Suprapubic skin (tissue), 4 donors: ENCODE results near the gene HCN2. TPM values are rescaled to one million over a fixed set of nuclear protein-coding genes. Genes with fewer than 3 reads are reported as not detected.

Experiments
- DNase-seq, 2 donors: peaks; one replicate each; pipeline ENCODE4 v3.0.0-alpha.2; 2019; ENCODE audit warnings: low spot score in 2 of 2
- H3K27ac ChIP-seq: fragments of 200-600 bp; sonication (generic); one replicate; pipeline ENCODE4 v1.5.1; 2019
- H3K27me3 ChIP-seq: fragments of 200-600 bp; sonication (generic); one replicate; pipeline ENCODE4 v1.5.1; 2019
- H3K36me3 ChIP-seq: fragments of 200-600 bp; sonication (generic); one replicate; pipeline ENCODE4 v1.5.1; 2019
- H3K4me1 ChIP-seq: fragments of 200-600 bp; sonication (generic); one replicate; pipeline ENCODE4 v1.5.1; 2019
- H3K4me3 ChIP-seq: fragments of 200-600 bp; sonication (generic); one replicate; pipeline ENCODE4 v1.5.1; 2019; ENCODE audit warnings: mild to moderate bottlenecking
- H3K9me3 ChIP-seq: fragments of 200-600 bp; sonication (generic); one replicate; pipeline ENCODE4 v1.5.1; 2019
- EP300 ChIP-seq: sonication (generic); formaldehyde crosslinking; IDR thresholded peaks from one replicate; pipeline ENCODE4 v1.6.1; 2017; ENCODE audit warnings: antibody characterized with exemption
- POLR2A ChIP-seq, 2 donors: fragments of 450-650 bp; IDR thresholded peaks; one replicate each; pipeline ENCODE4 v1.6.1; 2017; ENCODE audit warnings: antibody characterized with exemption in 2 of 2, mild to moderate bottlenecking in 2 of 2, moderate library complexity in 2 of 2
- POLR2AphosphoS5 ChIP-seq, 3 donors: sonication (generic); formaldehyde crosslinking; IDR thresholded peaks; one replicate each; pipeline ENCODE4 v1.6.1; 2017; ENCODE audit warnings: antibody characterized with exemption in 3 of 3
- WGBS: methylation state at CpG from one replicate; pipeline ENCODE4 v1.1.5; 2018; 5-methylcytosine and 5-hydroxymethylcytosine counted together
- total RNA-seq, 4 donors: library from RNA; depleted of rRNA; stranded (reverse); fragments of >200 nt; gene quantifications; one replicate each; pipeline ENCODE4 v1.1.0, GENCODE V29; 2016
- TF ChIP-seq, protein P1 (sequence below), 2 donors: fragments of 200-600 bp in 1 of 2; fragments of 450-650 bp in 1 of 2; sonication (generic) in 1 of 2; IDR thresholded peaks; one replicate each; pipeline ENCODE4 v1.5.1; 2016 to 2019; ENCODE audit warnings: antibody characterized with exemption in 2 of 2, mild to moderate bottlenecking in 1 of 2, moderate library complexity in 1 of 2

HCN2 gene
- total RNA-seq, 4 donors from 2014 or later: 0.11 to 1.7 (median 0.81) TPM

GRCh38 chr19:590396-590745, 690 bp downstream of the HCN2 start:
- 0% methylated on average over 2 of the region's 50 CpGs for WGBS
- Histone ChIP-seq H3K4me3 (peak overlapping the region; percentile 41), H3K27ac (no peak overlapping the region), H3K4me1 (peaks cover 35% of the 10 kb centered on the region), H3K9me3 (no peaks in the 10 kb centered on the region), H3K36me3 (no peaks in the 10 kb centered on the region), H3K27me3 (peaks cover 80% of the 10 kb centered on the region)
- TF ChIP-seq, protein P1, sequence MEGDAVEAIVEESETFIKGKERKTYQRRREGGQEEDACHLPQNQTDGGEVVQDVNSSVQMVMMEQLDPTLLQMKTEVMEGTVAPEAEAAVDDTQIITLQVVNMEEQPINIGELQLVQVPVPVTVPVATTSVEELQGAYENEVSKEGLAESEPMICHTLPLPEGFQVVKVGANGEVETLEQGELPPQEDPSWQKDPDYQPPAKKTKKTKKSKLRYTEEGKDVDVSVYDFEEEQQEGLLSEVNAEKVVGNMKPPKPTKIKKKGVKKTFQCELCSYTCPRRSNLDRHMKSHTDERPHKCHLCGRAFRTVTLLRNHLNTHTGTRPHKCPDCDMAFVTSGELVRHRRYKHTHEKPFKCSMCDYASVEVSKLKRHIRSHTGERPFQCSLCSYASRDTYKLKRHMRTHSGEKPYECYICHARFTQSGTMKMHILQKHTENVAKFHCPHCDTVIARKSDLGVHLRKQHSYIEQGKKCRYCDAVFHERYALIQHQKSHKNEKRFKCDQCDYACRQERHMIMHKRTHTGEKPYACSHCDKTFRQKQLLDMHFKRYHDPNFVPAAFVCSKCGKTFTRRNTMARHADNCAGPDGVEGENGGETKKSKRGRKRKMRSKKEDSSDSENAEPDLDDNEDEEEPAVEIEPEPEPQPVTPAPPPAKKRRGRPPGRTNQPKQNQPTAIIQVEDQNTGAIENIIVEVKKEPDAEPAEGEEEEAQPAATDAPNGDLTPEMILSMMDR (IDR thresholded peaks at IDR 0.05): no peak
- no peak for TF ChIP-seq EP300
- TF ChIP-seq POLR2AphosphoS5 (IDR thresholded peaks at IDR 0.05): no peak
- no peak for TF ChIP-seq POLR2A (IDR thresholded peaks at IDR 0.05)
- no peak for DNase-seq

DNA sequence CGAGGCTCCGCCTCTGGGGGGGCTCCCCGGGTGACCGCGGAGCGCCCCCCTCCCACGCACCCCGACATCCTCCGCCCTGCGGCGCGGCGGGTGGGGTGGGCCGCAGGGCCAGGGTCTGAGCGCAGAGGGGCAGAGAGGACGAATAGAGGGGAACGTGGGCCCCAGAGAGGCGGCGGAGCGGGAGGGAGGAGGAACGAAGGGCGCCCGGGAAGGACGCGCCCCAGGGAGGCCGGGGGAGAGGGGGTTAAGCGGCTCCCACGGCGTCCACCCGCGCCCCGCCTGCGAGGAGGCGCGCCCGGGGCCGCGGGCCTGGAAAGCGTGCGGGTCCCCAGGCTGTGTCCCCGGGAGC, 1.0 kb downstream of the HCN2 start:
- H3K27me3 ChIP-seq: peaks cover 80% of the 10 kb centered on the region
- DNase-seq: no peak
- no peaks in the 10 kb centered on the region for H3K36me3 ChIP-seq

GRCh38 chr19:591099-591958, 1.6 kb downstream of the HCN2 start:
- peaks cover 35% of the 10 kb centered on the region for H3K4me1 ChIP-seq
- no peak for TF ChIP-seq EP300
- TF ChIP-seq POLR2A (IDR thresholded peaks at IDR 0.05): no peak
- no peak for TF ChIP-seq POLR2AphosphoS5 (IDR thresholded peaks at IDR 0.05)
- TF ChIP-seq, protein P1 (IDR thresholded peaks at IDR 0.05): no peak
- WGBS: 5% methylated on average over 16 of the region's 75 CpGs
- peak overlapping the region; percentile 41 for H3K4me3 ChIP-seq
- DNase-seq: no peak
- H3K36me3 ChIP-seq: no peaks in the 10 kb centered on the region
- no peak overlapping the region for H3K27ac ChIP-seq
- peaks cover 79% of the 10 kb centered on the region for H3K27me3 ChIP-seq
- no peaks in the 10 kb centered on the region for H3K9me3 ChIP-seq

More for the DNA sequence above, 1.0 kb downstream of the HCN2 start:
- Histone ChIP-seq H3K4me3 (peak overlapping the region; percentile 41), H3K4me1 (peaks cover 35% of the 10 kb centered on the region), H3K27ac (no peak overlapping the region), H3K9me3 (no peaks in the 10 kb centered on the region)
- TF ChIP-seq POLR2A (IDR thresholded peaks at IDR 0.05) (no peak), EP300 (no peak), POLR2AphosphoS5 (IDR thresholded peaks at IDR 0.05) (no peak)
- TF ChIP-seq, protein P1 (IDR thresholded peaks at IDR 0.05): no peak
- WGBS: 0% methylated on average over 12 of the region's 41 CpGs

DNA sequence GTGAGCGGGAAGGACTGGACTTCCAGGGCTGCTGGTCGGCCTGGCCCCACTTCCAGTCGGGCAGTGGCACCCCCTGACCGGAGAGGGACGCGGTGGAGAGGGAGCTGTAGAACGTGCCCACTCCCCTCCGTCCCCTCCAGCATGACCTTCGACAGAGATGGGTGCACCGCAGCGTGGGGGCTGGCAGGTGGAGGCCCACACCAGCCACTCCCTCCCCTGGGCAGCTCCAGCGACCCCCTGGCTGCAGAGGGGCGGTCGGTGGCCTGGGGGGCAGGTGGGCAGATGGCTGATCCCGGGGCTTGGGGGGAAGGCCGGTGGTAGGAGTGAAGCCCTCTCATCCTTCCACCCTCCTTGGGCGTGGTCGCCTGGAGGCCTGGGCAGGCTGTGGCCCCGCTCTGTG, 2.4 kb downstream of the HCN2 start:
- Histone ChIP-seq H3K4me3 (no peak overlapping the region), H3K27ac (no peak overlapping the region), H3K4me1 (peaks cover 35% of the 10 kb centered on the region), H3K9me3 (no peaks in the 10 kb centered on the region), H3K36me3 (no peaks in the 10 kb centered on the region), H3K27me3 (peaks cover 78% of the 10 kb centered on the region)
- DNase-seq: no peak
- TF ChIP-seq POLR2AphosphoS5 (IDR thresholded peaks at IDR 0.05): no peak
- no peak for TF ChIP-seq POLR2A (IDR thresholded peaks at IDR 0.05)
- TF ChIP-seq, protein P1 (IDR thresholded peaks at IDR 0.05): no peak
- no peak for TF ChIP-seq EP300
- WGBS: 77% methylated on average over 8 of the region's 19 CpGs

DNA sequence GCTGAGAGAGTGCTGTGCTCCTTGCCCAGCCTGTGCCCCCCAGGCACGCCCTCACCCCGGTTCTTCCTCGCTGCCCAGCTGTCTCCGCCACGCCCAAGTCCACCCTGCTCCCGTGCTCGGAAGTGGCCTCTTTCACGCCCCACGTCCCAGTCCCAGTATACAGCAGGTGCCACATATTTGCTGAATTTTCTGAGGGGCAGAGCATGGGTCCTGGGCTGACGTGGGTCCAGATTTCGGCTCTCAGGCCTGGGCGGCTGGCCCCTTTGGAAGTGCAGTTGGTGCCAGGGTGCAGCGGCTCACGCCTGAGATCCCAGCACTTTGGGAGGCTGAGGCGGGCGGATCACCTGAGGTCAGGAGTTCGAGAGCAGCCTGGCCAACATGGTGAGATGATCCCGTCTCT, 3.4 kb downstream of the HCN2 start:
- peaks cover 30% of the 10 kb centered on the region for H3K4me1 ChIP-seq
- no peaks in the 10 kb centered on the region for H3K36me3 ChIP-seq
- WGBS: 87% methylated on average over 17 of the region's 18 CpGs
- DNase-seq: no peak
- TF ChIP-seq POLR2A (IDR thresholded peaks at IDR 0.05) (no peak), EP300 (no peak), POLR2AphosphoS5 (IDR thresholded peaks at IDR 0.05) (no peak)
- TF ChIP-seq, protein P1 (IDR thresholded peaks at IDR 0.05): no peak
- H3K27ac ChIP-seq: no peak overlapping the region
- H3K4me3 ChIP-seq: no peak overlapping the region
- no peaks in the 10 kb centered on the region for H3K9me3 ChIP-seq
- H3K27me3 ChIP-seq: peaks cover 69% of the 10 kb centered on the region
